Dedifferentiated amniotic fluid mesenchymal stem cell (primary cell): ENCODE measurements around the gene WDFY3.

Experiments used
- DNase-seq: peaks from one replicate; pipeline ENCODE4 v3.0.0-alpha.2; 2016; ENCODE audit errors: extremely low spot score

The WDFY3 gene

DNA sequence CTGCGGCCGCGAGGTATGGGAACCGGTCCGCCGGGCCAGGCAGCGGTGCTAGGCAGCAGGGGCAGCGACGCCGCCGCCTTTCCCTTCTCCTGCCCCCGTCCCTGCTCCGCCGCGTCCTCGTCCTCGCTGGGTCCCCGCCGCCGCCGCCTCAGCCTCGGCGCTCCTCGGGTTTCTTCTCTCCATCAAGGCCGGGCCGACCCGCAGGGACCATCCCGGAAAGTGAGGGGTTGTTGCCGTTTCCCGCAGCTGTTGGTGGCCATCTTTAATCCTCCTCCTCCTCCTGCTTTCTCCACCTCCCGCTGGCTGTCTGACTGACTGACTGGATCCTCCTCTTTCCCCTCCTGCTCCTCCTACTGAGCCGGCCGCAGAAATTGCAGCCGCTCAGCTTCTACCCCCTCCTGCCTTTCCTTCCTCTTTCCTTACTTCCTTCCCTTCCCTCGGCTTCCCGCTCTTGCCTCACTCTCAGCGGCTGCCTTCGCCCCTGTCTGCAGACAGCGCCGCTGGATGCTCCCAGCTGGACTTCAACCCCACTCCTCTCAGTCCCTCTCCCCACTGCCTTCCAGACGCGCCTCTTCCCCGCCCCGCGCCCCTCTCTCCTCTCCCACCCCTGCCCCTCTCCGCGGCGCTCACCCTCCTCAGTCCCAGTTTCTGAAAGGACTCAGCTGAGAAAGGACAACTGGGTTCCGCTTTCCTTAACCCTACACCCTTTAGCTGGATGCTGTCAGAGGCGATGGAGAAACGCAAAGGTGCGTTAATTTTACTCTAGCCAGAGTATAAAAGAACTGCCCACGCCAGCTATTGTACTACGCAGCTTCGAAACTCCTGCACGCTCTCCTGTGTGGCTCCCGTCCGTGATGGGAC is at the start of gene WDFY3:
Gene WDFY3, minus strand, starts transcription at position 309 of the 861 bp plus-strand sequence. CDS start 106,099 bp downstream, outside the sequence.
- DNase-seq = peak; percentile 93

DNA sequence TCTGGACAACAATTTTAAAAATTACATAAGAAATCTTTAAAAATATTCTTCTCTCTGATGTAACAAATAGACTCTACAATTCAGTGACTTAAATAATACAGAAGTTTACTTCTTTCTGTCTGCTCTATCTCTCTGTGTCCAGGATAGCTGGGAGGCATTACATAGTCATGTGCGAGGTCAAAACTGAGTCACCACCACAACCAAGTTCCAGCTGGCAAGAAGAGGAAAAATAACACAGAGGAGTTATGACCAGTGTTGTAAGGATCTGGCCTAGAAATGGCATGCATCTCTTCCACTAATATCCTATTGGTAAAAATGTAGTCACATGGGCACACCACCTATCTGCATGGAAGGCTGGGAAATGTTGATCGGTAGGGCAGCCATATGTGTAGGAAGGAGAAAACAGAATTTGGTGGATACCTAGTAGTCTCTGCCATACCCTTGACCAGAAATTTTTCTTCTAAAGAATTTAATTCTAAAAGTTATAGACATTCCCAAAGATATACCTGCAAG is 39.4 kb upstream of the WDFY3 start:
- peak; percentile 40 for DNase-seq

GRCh38 chr4:85000343-85000742 is 33.9 kb upstream of the WDFY3 start:
- DNase-seq = no peak

GRCh38 chr4:84995386-84995785 is 28.9 kb upstream of the WDFY3 start:
- DNase-seq = no peak

DNA sequence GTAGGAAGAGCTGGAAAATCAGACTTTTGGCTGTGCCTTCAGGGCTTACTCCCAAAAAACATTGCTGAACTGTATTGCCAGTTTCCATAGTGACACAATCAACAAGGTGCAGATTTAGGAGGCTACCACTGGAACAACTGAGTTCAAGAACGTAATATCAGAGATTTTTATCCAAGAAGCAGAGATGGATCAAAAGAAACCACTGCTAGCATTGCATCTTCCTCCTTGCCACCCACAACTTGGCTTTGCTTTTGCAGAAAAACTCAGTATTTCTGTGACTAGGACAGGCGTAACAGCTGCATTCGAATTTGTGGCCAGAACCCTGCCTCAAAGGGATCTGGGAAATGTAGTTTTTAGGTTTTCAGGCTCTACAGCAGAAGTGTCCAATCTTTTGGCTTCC is 27.8 kb upstream of the WDFY3 start:
- DNase-seq = no peak

DNA sequence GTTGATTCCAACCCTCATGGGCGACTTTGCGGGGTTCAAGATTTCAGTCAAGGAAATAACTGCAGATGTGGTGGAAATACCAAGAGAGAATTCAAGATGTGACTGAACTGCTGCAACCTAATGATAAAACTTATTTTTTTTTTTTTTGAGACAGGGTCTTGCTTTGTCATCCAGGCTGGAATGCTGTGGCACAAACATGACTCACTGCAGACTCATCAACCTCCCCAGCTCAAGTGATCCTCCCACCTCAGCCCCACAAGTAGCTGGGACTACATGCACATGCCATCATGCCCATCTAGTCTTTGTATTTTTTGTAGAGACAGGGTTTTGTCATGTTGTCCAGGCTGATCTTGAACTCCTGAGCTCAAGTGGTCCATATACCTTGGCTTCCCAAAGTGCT is 19.5 kb upstream of the WDFY3 start:
- DNase-seq = no peak

GRCh38 chr4:84977396-84977795 is 10.9 kb upstream of the WDFY3 start:
- DNase-seq = no peak

- no peak for DNase-seq
These were observed 7.4 kb upstream of the WDFY3 start for GRCh38 chr4:84973856-84974255.

GRCh38 chr4:84971319-84971932 is 4.9 kb upstream of the WDFY3 start:
- peak; percentile 83 for DNase-seq

GRCh38 chr4:84968925-84969324 is 2.4 kb upstream of the WDFY3 start:
- no peak for DNase-seq

DNA sequence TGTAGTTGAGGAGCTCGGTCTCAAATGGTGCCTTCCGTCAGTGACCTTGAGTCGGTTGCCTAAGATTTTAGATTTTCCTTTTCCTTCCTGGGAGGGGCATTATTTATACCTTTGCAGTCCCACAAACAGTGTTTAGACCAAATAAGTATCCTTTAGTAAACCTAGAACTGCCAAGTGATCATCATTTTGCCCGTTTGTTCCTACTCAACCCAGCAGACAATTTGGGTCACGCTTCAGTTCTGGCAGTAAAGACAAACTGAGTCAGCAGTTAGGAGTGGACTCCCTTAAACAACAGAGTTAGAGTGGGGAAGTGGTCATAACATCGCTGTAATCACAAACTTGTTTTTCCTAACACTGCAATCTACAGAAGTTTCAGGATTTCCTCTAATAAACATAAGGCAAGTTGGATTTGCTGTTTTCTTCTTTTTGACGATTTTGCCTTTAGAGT is 777 bp upstream of the WDFY3 start:
- peak; percentile 32 for DNase-seq

- DNase-seq = no peak
These were observed 723 bp downstream of the WDFY3 start for GRCh38 chr4:84965553-84966381.

DNA sequence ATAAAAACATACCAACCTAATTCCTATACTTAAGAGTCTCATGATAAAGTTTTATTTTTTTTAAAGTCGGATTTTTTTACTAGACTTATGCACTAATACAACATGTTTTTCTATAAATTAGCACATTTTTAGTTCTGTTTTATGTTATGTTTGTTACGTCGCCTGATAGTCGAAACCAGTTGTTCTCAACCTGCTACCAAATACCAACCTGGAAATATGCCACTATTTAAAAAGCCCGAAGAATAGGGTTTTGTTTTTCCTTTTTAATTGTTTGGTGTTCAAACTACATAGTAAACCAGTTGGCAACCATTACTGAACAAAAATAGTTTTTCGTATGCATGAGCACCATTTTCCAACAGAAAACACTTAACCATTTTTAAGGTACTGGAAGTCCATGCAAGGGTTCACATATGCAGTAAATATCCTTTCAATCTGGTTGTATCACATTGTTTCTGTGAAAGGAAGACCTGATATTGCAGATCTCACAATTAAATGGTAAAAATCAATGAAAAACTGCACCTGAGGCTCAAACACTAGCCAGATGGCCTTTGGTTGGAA is 1.4 kb downstream of the WDFY3 start:
- DNase-seq = no peak

DNA sequence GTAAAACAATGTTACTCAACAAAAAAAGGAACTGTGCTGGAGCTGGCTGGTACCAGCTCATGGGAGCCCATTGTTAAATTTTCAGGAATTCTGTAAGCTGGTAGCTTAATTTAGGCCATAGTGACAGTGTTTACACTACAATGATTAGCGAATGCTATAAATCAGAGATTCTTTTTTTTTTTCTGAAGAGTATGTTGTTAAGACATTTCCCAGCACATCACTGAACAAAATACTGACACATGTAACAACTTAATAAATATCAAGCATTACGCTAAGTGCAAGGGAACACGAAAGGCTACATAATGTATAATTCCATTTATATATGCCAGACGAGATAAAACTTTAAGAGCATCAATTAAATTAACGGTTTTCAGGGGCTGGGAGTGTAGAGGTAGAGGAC is 4.4 kb downstream of the WDFY3 start:
- DNase-seq = no peak

DNA sequence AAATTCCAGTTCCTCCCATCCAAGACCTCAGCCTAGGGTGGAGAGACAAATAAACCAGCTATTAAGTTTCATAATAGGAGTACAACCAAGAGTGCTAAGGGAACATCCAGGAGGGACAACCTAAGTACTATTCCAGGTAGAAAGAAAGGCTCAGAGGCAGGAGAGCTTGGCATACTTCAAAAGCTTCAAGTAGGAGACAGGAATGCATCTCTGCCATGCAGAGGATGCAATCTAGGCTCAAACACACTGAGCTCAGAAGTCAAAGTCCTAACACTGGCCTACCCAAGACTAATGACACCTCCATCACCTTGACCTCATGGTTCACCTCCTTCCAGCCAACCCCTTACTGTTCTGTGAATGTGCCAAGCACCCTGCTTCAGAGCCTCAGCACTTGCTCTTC is 8.1 kb downstream of the WDFY3 start:
- DNase-seq = no peak

DNA sequence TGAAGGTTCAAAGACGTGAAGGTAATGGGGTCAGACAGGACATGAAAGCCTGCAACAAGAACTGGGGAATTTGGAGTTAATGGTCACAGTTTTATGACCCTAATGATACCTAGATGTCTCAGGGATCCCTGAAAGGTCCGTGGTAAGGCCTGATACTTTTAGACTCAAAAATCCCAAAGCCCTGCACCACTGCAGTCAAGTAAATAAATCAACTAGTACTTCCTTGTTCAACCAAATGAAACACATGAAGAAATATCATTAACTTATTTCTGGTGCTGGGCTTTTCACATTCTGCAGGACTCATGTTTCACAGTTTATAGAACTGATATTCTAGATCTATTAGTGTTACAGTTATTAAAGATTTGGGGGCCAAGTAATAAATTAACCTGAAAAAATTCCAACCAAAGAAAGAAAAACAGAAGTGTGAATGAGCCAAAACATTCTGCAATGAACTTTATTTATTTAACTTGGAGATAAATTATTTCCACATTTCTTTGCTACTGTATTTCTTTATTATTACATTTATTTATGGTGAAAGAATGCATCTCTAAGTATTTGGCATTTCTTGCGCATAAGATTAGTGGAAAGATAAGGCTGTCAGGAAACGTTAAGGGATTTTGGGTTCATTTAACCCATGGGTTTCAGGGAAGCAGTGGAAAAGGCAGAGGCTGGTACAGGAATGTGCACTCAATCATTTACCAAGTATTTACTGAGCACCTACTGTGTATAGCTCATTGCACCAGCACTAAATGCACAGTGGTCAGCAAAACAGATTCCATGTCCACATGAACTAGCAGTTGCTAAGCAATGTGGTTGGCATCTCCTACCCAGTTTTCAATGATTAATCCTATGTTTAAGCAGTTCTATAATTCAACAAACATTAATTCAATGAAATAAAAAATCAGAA is 8.7 kb downstream of the WDFY3 start:
- no peak for DNase-seq

GRCh38 chr4:84956014-84956413 is 10.5 kb downstream of the WDFY3 start:
- no peak for DNase-seq

DNA sequence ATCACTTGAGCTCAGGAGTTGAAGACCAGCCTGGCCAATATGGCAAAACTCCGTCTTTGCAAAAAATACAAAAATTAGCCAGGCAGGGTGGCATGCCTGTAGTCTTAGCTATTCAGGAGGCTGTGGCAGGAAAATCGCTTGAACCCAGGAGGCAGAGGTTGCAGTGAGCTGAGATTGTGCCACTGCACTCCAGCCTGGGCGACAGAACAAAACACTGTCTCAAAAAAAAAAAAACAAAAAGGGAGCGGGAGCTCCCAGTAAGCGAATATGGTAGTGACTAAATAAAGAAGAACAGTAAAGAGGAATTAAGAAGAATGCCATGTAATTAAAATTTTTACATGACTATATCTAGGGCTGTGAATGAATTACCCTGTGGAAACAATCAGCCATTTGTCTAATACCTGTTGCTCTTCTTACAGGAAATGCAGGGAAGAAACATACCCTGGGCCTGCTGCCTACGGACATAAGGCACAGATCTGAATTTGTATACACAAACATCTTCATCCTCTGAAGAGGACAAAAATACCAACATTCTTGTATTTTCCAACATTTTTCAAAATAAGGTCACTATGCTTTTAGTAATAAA is 11.4 kb downstream of the WDFY3 start:
- DNase-seq = no peak

GRCh38 chr4:84952776-84953175 is 13.7 kb downstream of the WDFY3 start:
- no peak for DNase-seq

DNA sequence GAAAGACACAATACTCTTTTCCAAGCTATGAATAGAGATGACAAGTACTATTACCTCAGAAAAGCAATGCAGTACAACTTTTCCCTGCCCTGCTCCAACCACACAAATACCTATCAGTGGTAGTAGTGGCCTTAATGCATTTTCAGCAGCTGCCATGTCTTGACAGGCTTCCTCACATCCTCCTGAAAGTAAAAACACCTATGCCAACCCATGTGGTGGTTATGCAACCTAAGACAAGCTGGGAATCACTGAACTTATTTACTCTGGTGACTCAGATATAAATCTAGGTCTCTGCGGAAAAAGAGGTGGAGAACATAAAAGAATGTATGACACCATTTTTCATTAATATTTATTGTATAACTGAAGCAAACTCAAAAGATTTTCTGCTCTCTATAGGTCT is 14.5 kb downstream of the WDFY3 start:
- DNase-seq = peak; percentile 33
